RCC 7860 (cell line): ENCODE data around the gene PLAGL1.
"Not testable (repeated sequence)": the region's sequence is repeated elsewhere in the genome, so short reads cannot be mapped to it uniquely, and the experiment has no call there.

Source experiments
- DNase-seq: peaks from one replicate; pipeline ENCODE4 v3.0.0-alpha.2; 2015; ENCODE audit warnings: low spot score
- FAIRE-seq: peaks from 2 replicates; lab custom pipeline; 2012; peaks lifted over from hg19 to GRCh38; lab: Jason Lieb, UNC

Gene PLAGL1, protein sequence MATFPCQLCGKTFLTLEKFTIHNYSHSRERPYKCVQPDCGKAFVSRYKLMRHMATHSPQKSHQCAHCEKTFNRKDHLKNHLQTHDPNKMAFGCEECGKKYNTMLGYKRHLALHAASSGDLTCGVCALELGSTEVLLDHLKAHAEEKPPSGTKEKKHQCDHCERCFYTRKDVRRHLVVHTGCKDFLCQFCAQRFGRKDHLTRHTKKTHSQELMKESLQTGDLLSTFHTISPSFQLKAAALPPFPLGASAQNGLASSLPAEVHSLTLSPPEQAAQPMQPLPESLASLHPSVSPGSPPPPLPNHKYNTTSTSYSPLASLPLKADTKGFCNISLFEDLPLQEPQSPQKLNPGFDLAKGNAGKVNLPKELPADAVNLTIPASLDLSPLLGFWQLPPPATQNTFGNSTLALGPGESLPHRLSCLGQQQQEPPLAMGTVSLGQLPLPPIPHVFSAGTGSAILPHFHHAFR

DNA sequence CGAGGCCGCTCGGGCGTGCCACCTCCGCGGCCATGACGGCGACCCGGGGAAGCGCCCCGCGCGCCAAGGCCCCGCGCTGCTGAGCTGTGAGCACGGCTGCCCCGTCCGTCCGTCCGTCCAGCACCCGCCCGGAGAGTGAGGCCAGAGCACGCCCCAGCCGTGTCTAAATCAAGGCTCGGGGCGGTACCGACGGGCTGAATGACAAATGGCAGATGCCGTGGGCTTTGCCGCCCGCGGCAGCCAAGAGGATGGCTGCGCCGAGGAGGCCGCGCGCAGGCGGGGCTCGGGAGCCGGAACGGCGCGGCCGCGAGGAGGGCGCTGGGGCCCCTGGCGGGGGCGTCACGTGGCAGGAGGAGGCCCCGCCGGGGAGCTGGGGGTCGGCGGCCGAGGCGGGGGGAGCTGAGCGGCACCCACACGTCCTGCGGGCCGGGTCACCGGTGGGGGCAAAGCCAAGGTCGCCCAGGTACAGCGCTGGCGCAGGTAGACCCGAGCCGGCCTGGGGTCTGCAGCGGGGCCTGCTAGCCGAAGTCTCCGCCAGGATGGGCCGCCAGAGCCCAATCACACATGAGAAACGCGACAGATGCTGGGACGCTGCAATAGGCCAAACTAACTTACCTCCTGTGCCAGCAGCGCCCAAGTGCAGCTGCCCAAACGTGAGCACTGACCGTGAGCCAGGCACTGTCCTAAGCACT is at the start of gene PLAGL1:
Gene PLAGL1 (minus strand): TSS at position 140 of the 692 bp plus-strand sequence. CDS start 60,123 bp downstream, outside the sequence.
- FAIRE-seq, result no peak
- peak; percentile 44 for DNase-seq

DNA sequence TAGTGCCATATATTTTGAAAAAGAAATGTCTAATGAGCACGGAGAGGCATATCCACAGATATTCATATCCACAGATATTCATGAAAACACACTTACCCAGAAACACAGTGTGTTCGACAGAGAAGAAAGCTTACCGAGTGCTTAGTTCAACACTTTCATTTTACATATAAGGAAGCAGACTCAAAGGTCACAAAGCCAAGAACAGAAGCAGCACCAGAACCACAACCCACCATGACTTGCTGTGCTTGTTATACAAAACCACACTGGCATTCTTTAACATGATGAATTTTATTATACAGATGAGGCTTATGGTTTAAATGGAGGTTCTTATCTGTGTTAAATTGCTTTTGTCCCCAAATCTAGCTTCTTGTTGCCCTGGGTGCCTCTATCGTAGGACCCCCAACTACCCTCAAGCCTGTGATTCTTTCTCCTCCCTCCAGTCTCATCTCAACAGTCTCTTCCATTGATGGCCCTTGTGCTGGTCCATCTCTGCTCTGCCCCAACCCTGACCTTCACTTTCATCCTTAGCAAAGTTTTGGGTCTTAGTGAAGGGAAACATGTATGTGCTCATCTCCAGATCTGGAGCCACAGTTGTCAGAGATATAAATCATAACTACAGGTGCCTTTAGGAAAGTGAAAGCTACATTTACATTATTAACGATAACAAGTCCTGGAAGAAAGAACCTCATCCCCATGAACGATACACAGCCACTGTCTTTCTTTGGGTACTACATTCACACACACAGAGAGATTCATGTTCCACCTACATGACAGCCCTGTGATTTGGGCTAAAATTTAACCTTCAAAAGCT is 47.3 kb upstream of the PLAGL1 start:
- DNase-seq (no peak), FAIRE-seq (no peak)

DNA sequence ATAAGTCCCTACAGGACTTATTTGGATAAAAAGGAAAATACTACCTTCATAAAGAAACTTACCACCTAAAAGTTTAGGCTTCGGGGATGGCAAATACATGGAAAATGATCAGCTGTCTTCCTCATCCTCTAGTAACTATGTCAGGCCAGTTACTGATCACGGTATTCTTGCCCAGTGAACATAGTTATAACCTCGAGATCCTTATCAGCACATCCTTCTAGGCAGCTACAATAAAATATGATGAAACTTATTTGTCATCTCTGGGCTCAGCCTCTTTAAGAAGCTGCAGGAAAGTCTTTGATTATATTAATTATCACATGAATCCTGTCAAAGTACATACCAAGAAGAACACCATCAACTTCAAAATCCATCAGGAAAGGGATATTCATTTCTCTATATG is 45.5 kb upstream of the PLAGL1 start:
- DNase-seq (no peak), FAIRE-seq (no peak)

DNA sequence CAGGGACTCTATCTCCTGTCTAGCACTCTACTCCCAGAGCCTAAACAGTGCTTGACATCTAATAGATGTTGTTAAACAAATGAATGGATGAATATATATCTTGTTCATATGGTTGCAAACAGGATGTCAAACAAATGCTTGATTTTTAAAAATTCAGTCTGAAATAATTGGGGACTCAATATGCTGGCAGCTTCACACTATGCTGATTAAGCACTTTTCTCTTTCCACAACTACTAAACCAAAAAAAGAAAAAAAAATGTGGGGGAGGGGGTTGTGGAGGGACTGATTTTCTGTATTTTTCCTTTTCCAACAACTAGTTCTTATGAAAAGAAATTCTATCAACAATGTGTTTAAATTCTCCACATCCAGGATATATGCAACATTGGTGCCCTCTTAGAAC is 44.4 kb upstream of the PLAGL1 start:
- FAIRE-seq, result no peak
- no peak for DNase-seq

DNA sequence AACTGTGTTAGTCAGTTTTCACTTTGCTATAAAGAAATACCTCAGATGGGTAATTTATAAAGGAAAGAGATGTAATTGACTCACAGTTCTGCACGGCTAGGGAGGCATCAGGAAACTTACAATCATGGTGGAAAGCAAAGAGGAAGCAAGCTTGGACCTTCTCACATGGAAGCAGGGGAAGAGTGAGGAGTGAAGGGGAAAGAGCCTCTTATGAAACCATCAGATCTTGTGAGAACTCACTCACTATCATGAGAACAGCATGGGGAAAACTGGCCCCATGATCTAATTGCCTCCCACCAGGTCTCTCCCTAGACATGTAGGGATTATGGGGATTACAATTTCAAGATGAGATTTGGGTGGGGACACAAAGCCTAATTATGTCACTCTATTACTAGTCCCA is 41.3 kb upstream of the PLAGL1 start:
- no peak for FAIRE-seq
- no peak for DNase-seq

DNA sequence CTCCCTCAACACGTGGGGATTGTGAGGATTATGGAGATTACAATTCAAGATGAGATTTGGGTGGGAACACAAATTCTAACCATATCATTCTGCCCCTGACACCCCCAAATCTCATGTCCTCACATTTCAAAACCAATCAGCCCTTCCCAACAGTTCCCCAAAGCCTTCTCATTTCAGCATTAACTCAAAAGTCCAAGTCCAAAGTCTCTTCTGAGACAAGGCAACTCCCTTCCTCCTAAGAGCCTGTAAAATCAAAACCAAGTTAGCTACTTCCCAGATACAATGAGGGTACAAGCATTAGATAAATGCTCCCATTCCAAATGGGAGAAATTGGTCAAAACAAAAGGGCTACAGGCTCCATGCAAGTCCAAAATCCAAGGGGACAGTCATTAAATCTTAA is 39.6 kb upstream of the PLAGL1 start:
- FAIRE-seq (no peak), DNase-seq (no peak)

DNA sequence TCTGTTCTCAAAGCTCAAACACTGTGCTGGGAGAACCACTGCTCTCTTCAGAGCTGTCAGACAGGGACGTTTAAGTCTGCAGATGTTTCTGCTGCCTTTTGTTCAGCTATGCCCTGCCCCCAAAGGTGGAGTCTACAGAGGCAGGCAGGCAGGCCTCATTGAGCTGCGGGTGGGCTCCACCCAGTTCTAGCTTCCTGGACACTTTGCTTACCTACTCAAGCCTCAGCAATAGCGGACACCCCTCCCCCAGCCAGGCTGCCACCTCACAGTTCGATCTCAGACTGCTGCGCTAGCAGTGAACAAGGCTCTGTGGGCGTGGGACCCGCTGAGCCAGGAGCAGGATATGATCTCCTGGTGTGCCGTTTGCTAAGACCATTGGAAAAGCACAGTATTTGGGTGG is 38.6 kb upstream of the PLAGL1 start:
- FAIRE-seq, DNase-seq: not testable (repeated sequence)

DNA sequence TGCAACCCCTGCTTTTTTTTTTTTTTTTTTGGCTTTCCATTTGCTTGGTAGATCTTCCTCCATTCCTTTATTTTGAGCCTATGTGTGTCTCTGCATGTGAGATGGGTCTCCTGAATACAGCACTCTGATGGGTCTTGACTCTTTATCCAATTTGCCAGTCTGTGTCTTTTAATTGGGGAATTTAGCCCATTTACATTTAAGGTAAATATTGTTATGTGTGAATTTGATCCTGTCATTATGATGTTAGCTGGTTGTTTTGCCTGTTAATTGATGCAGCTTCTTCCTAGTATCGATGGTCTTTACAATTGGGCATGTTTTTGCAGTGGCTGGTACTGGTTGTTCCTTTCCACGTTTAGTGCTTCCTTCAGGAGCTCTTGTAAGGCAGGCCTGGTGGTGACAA is 36.9 kb upstream of the PLAGL1 start:
- not testable (repeated sequence) for DNase-seq, FAIRE-seq

DNA sequence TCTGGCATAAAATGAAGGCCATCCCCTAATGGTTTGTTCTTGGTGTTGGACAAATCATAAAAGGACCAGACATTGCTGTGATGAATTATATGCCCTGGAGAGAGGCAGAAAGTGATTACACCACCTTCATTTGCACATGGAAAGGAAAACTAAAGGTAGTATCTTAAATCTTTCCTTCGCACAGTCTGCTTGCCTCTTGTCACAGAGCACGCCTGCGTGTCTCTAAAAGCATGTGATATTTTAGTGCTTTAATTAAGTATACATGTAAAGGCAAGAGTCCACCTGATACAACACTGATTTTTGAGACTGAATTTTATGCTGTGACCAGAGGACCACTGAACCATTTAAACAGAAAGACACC is 28.8 kb upstream of the PLAGL1 start:
- no peak for FAIRE-seq
- DNase-seq, result no peak

DNA sequence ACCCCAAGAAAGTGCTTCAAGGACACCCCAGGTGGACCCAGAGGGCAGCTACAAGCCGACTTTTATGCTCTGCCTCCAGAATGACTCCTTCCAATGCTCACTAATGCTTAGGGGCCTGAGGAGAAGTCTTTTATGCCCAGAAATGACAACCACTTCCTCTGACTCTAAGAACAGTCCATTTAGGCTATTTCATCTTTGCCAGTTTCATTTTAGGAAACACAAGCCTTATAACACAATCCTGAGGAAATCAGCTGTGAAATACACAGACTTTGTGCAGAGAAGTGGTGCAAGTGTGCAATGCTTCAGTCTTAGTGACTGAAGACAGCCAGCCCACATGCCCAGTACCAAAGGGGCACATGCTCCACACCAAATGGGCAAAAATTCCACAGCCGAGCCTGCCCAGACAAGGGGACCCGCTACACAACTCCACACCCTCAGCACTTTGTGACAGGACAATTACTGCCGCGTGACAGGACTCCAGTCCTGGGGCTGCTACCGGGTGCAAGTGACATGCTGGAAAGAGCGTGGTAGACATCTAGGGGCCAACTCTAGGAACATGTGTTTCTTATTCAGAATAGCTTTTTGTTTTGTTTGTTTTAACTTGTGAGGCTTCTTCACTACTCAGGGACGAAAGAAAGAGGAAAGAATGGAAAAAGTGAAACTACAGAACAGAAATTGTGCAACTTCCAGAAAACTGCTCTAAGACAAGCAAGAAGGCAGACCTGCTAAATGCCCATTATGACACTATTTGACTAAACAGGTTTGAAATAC is 28.2 kb upstream of the PLAGL1 start:
- FAIRE-seq (no peak), DNase-seq (no peak)

DNA sequence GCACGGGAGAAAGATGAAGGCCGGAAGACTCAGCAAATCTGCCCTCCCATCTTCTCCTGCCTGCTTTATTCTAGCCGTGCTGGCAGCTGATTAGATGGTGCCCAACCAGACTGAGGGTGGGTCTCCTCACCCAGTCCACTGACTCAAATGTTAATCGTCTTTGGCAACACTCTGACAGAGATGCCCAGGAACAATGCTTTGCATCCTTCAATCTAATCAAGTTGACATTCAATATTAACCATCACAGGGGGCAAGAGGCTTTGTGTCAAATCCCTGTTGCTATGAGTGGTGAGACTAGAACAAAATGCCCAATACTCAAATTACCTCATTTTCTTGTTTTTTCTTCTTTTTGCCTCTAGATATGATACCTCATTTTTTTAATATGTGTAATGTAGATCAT is 27.4 kb upstream of the PLAGL1 start:
- FAIRE-seq, result no peak
- DNase-seq, result no peak

DNA sequence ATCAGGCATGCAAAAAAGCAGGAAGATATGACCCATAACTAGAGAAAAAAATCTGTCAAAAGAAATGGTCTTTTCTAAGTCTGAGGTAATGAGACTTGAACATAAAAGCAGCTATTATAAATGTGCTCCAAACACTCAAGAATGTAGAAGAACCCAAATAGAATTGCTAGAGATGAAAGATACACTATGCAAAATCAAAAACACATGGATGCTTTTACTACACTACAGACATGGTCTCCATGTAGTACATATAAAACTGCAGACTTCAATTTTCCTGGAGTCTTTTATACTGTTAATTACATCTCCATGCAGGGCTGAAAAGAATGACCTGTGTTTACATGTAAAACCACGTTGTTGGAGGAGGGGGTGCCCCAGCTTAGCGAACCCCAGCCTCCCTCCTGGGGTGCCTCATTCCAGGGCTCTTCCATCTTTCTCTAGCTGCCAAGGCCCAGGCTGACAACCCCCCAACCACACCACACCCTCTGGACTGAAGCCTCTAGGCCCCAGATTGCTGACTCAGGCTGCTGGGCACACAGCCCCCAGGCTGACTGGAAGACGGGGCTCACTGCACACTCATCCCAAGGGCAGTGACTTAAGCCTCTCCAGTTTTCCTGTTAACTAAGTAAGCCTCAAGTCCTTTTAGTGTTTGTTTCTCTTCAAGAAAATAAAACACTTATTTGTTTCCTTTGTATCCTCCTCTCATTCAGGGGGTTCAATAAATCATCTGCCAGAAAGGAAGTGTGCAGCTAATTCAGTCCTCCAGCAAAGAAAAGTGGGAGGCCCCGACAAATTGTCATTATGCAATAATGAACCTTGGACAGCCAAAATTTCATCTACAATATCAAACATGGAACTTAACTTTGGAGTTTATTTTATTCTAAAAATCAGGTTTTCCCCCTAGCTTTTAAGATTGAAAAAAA is 26.0 kb upstream of the PLAGL1 start:
- FAIRE-seq (no peak), DNase-seq (peak; percentile 18)

DNA sequence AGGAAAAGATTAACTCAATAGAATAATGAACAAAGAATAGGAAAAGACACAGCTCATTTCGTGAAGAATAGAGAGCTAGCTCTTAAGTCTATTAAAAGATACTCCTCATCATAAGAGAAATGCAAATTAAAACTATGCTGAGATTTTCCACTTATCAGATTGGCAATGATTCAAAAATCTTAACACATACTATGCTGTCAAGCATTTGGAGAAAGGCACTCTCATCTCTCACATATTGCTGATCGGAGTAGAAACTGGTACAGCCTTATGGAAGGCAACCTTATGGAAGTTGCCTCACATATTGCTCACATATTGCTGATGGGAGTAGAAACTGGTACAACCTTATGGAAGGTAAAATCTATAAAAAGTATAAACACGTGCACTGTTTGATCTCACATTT is 21.4 kb upstream of the PLAGL1 start:
- DNase-seq, result no peak
- FAIRE-seq, result no peak

DNA sequence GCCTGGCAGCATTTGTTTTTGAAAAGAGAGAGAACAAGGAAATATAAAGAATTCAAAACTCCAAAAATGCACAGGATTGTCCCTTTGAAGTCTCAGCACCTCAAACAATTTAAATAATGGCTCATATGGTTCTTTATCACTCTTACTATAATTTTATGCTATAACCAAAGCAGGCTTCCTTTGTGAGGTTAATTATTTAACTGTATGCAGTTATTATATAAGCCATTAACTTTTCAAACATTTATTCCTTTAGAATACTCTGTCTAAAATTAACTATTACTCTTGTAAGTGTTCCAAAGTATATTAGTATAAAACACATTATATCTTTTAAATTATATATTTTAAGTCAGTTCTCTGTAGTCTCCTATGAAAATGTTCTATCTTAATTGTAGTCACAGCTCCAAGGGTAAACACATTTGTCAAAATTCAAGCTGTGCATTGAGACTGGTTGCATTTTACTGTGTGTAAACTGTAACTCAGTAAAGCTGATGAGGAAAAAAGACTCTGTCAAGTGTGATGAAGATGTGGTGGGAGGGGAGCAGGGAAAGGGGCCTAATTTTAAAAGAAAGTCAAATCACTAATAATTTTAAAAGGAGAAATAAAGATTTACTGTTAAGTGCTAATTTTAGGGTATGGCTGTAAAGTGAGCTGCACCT is 20.0 kb upstream of the PLAGL1 start:
- DNase-seq (no peak), FAIRE-seq (peak; percentile 88)

DNA sequence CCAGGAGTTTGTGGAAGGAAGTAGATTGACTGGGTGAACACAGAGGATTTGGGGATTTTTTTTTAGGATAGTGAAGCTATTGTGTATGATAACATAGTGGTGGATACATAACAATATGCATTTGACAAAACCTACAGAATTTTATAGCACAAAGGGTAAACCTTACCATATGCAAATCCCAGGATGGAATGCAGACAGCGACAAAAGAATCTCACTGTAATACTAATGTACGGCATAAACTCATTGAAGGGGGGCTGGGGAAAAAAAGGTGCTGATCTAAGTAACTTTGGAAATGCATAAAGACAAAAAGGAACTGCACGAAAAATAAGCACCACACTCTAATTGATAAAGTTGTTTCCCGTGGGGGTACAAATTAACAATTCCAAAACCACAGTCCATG is 15.2 kb upstream of the PLAGL1 start:
- FAIRE-seq, result no peak
- no peak for DNase-seq

DNA sequence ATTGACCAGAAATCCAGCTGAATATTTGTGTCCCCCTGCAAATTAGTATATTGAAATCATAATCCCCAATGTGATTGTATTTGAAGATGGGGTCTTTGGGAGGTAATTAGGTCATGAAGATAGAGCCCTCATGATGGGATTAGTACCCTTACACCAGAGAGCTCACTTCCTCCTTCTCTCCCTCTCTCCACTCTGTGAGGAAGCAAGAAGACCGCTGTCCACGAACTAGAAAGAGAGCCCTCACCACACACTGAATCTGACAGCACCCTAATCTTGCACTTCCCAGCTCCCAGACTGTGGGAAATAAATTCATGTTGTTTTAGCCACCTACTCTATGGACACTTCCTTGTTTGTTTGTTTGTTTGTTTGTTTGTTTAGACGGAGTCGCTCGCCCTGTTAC is 11.9 kb upstream of the PLAGL1 start:
- DNase-seq, result no peak
- FAIRE-seq, result no peak

DNA sequence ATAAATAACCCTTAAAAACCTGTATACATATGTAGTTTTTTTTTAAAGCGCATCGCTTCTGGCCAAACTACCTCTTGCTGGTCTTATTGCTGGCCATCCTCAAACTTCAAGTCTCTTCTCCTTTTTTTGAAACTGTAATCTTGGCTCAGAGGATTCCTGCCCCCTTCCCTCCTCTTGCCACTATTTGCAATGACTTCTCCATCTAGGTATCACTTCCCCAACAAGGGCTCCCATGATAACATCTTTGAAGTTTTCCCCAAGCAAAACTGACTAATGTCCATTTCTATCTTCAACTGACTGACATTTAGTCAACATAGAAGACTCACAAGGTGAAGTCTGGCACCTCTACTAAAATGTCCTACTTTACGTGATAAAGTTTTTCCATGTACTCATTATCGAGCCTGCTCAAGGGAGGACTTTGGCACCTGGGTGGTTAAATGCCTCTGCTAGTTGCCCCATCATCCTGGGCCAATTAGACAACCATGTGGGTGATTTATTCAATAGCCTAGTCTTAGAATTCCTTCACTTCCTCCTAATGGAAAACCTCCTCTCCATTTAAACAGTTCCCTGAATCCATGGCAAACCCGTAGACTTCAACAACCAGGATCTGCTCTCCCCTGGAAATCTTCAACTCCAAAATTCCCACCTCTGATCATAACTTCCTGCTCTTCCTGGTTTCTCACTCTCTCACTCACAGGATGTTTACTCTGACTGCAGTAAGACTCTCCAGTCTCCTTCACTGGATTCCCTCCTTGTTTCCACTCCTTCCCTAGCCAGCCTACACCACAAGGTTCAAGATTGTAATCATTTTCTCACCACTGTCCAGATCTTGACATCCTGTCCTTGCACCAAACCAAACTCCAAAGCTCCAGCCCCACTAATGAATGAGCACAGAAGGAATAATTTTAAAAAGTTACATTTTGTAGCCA is 9.4 kb upstream of the PLAGL1 start:
- DNase-seq (no peak), FAIRE-seq (no peak)

DNA sequence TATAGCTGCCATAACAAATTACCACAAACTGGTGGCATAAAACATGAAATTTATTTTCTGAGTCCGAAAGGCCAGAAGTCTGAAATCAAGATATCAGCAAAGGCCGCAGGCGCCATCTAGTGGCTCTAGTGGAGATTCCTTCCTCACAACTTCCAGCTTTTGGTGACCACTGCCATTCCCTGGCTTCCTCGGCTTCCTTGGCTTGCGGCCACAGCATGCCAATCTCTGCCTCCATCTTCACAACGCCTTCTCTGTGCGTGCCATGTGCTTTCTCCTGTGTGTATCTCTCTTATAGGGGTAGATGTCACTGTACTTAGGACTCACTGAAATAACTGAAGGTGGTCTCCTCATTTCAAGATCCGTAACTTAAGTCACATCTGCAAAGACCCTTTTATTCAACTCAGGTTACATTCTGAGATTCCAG is 5.4 kb upstream of the PLAGL1 start:
- no peak for FAIRE-seq

More for the DNA sequence above, 5.4 kb upstream of the PLAGL1 start:
- peak; percentile 57 for DNase-seq
